ENCODE measurements around the gene NUDT15.

The NUDT15 gene

GRCh38 chr13:48066310-48066989 lies 28.9 kb downstream of the NUDT15 start:
- H3K4me3 ChIP-seq (ENCODE audit: low read depth, low read length), result no peak overlapping the region
- peak; percentile 25 for DNase-seq (ENCODE audit: low read depth)
- TF ChIP-seq CTCF (IDR thresholded peaks at IDR 0.05; ENCODE audit: low read depth, low read length, missing control alignments), result no peak

- TF ChIP-seq CTCF (IDR thresholded peaks at IDR 0.05; ENCODE audit: low read depth, low read length, missing control alignments), result no peak
- no peak overlapping the region for H3K4me3 ChIP-seq (ENCODE audit: low read depth, low read length)
- DNase-seq (ENCODE audit: low read depth), result no peak
Measured at GRCh38 chr13:48068036-48068435, 30.5 kb downstream of the NUDT15 start.

GRCh38 chr13:48068952-48069351 lies 31.4 kb downstream of the NUDT15 start:
- TF ChIP-seq CTCF (IDR thresholded peaks at IDR 0.05; ENCODE audit: low read depth, low read length, missing control alignments), result no peak
- H3K4me3 ChIP-seq (ENCODE audit: low read depth, low read length), result no peak overlapping the region
- DNase-seq (ENCODE audit: low read depth), result no peak

GRCh38 chr13:48069573-48069972 lies 32.0 kb downstream of the NUDT15 start:
- no peak overlapping the region for H3K4me3 ChIP-seq (ENCODE audit: low read depth, low read length)
- DNase-seq (ENCODE audit: low read depth), result no peak
- no peak for TF ChIP-seq CTCF (IDR thresholded peaks at IDR 0.05; ENCODE audit: low read depth, low read length, missing control alignments)

- DNase-seq (ENCODE audit: low read depth), result no peak
- no peak for TF ChIP-seq CTCF (IDR thresholded peaks at IDR 0.05; ENCODE audit: low read depth, low read length, missing control alignments)
- no peak overlapping the region for H3K4me3 ChIP-seq (ENCODE audit: low read depth, low read length)
Measured at GRCh38 chr13:48070942-48071341, 33.4 kb downstream of the NUDT15 start.

GRCh38 chr13:48072304-48072703 lies 34.8 kb downstream of the NUDT15 start:
- DNase-seq (ENCODE audit: low read depth), result no peak
- no peak for TF ChIP-seq CTCF (IDR thresholded peaks at IDR 0.05; ENCODE audit: low read depth, low read length, missing control alignments)
- H3K4me3 ChIP-seq (ENCODE audit: low read depth, low read length), result no peak overlapping the region

- no peak for TF ChIP-seq CTCF (IDR thresholded peaks at IDR 0.05; ENCODE audit: low read depth, low read length, missing control alignments)
- DNase-seq (ENCODE audit: low read depth), result no peak
- H3K4me3 ChIP-seq (ENCODE audit: low read depth, low read length), result no peak overlapping the region
Measured at GRCh38 chr13:48072787-48073186, 35.3 kb downstream of the NUDT15 start.
